Mucosa of rectum (tissue), 2 donors: ENCODE measurements around the gene CTNNAL1.
"Not testable (repeated sequence)": the region's sequence is repeated elsewhere in the genome, so short reads cannot be mapped to it uniquely, and the experiment has no call there.

Source experiments
- H3K27ac ChIP-seq, 2 donors: one replicate each; pipeline ENCODE4 v1.7.0; 2013; ENCODE audit warnings: inconsistent platforms in 2 of 2, low read depth in 2 of 2, low read length in 2 of 2
- H3K27me3 ChIP-seq, 2 donors: one replicate each; pipeline ENCODE4 v1.7.0; 2013; ENCODE audit warnings: low read length in 2 of 2; ENCODE audit not compliant: control insufficient read depth in 2 of 2, insufficient read depth in 2 of 2
- H3K36me3 ChIP-seq, 2 donors: one replicate each; pipeline ENCODE4 v1.7.0; 2013; ENCODE audit warnings: low read length in 2 of 2; ENCODE audit not compliant: control insufficient read depth in 2 of 2, insufficient read depth in 2 of 2
- H3K4me1 ChIP-seq, 2 donors: one replicate each; pipeline ENCODE4 v1.7.0; 2013; ENCODE audit warnings: low read length in 2 of 2, mild to moderate bottlenecking in 1 of 2; ENCODE audit not compliant: control insufficient read depth in 2 of 2, insufficient read depth in 2 of 2
- H3K4me3 ChIP-seq, 2 donors: one replicate each; pipeline ENCODE4 v1.7.0; 2013; ENCODE audit warnings: low read length in 2 of 2
- H3K9ac ChIP-seq, 2 donors: one replicate each; pipeline ENCODE4 v1.7.0; 2013; ENCODE audit warnings: low read length in 2 of 2, low read depth in 1 of 2, mild to moderate bottlenecking in 1 of 2
- H3K9me3 ChIP-seq, 2 donors: one replicate each; pipeline ENCODE4 v1.7.0; 2013; ENCODE audit warnings: low read length in 2 of 2; ENCODE audit not compliant: control insufficient read depth in 2 of 2
- donor health status: healthy.
- donor health status: Normal muscosa, but diverticular disease.

CTNNAL1 gene

GRCh38 chr9:108939975-108940374 is 73.3 kb downstream of the CTNNAL1 start:
- no peaks in the 10 kb centered on the region for H3K9me3 ChIP-seq
- H3K27ac ChIP-seq: no peak overlapping the region
- H3K4me1 ChIP-seq: peaks cover 5% of the 10 kb centered on the region in 2 donors
- H3K4me3 ChIP-seq: no peak overlapping the region
- H3K9ac ChIP-seq: no peak overlapping the region
- H3K27me3 ChIP-seq: no peaks in the 10 kb centered on the region
- H3K36me3 ChIP-seq: peaks cover 5 to 14% of the 10 kb centered on the region in 2 donors

- peaks cover 5 to 14% of the 10 kb centered on the region in 2 donors for H3K36me3 ChIP-seq
- H3K4me3 ChIP-seq: no peak overlapping the region
- H3K27me3 ChIP-seq: no peaks in the 10 kb centered on the region
- H3K9me3 ChIP-seq: no peaks in the 10 kb centered on the region
- no peak overlapping the region for H3K27ac ChIP-seq
- H3K9ac ChIP-seq: no peak overlapping the region
- H3K4me1 ChIP-seq: peaks cover 14 to 15% of the 10 kb centered on the region in 2 donors
These were observed 75.6 kb downstream of the CTNNAL1 start for GRCh38 chr9:108937561-108938305.

GRCh38 chr9:108934323-108934893 is 78.9 kb downstream of the CTNNAL1 start, which contains the start of gene ABITRAM:
Gene ABITRAM (plus strand): TSS chr9:108934400. CDS start chr9:108934487, 87 bp downstream.
- Histone ChIP-seq H3K9ac (peak within 1 kb of the TSS; percentile 88 to 89), H3K4me1 (peaks cover 17 to 18% of the 10 kb centered on the region in 2 donors), H3K9me3 (no peaks in the 10 kb centered on the region), H3K27ac (peak within 1 kb of the TSS; percentile 87 to 89), H3K27me3 (no peaks in the 10 kb centered on the region), H3K4me3 (peak within 1 kb of the TSS; percentile 91 to 99), H3K36me3 (peaks cover 5 to 7% of the 10 kb centered on the region in 2 donors)

DNA sequence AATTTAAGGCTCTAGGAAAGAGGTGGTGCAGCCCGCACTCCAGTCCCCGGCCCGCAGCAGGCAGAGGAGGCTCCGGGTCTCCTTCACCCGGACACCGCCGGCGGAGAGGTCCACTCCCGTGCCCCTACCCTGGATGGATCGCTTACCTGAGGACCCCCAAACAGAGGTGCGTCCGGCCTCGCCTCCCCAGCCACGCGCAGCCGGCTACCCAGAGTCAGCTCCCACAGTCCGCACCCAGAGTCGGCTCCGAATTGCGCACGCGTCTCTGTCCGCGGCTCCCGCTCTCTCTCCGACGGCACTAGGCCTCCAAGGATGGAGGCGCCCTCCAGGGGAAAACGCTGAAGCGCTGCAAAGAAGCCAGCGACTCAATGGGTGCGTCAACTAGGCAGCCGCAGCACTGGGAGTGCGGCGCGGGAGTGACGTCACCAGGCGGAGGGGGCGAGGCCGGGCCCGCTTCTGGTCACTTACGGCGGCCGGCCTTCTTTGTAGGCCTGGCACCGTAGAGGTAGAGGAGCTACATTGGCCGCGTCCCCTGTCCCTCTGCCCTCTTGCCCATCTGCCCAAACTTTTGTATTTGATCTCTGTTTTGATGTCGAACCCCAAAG is 79.5 kb downstream of the CTNNAL1 start, which contains the start of gene ELP1:
TSS of gene ELP1 (minus strand) at position 407 of the 605 bp plus-strand sequence. CDS start 2,978 bp downstream, outside the sequence.
- H3K27me3 ChIP-seq: no peaks in the 10 kb centered on the region
- peak within 1 kb of the TSS; percentile 91 to 99 for H3K4me3 ChIP-seq
- H3K27ac ChIP-seq: peak within 1 kb of the TSS; percentile 87 to 89
- peaks cover 17 to 18% of the 10 kb centered on the region in 2 donors for H3K4me1 ChIP-seq
- H3K9me3 ChIP-seq: no peaks in the 10 kb centered on the region
- H3K36me3 ChIP-seq: peaks cover 8 to 9% of the 10 kb centered on the region in 2 donors
- peak within 1 kb of the TSS; percentile 88 to 89 for H3K9ac ChIP-seq

- H3K4me3 ChIP-seq: peak overlapping the region; percentile 91 to 99
- peak overlapping the region; percentile 88 to 89 for H3K9ac ChIP-seq
- H3K27ac ChIP-seq: peak overlapping the region; percentile 87 to 89
- peaks cover 17 to 18% of the 10 kb centered on the region in 2 donors for H3K4me1 ChIP-seq
- peaks cover 13 to 14% of the 10 kb centered on the region in 2 donors for H3K36me3 ChIP-seq
- no peaks in the 10 kb centered on the region for H3K27me3 ChIP-seq
- H3K9me3 ChIP-seq: no peaks in the 10 kb centered on the region
These were observed 80.0 kb downstream of the CTNNAL1 start for GRCh38 chr9:108933231-108933717.

DNA sequence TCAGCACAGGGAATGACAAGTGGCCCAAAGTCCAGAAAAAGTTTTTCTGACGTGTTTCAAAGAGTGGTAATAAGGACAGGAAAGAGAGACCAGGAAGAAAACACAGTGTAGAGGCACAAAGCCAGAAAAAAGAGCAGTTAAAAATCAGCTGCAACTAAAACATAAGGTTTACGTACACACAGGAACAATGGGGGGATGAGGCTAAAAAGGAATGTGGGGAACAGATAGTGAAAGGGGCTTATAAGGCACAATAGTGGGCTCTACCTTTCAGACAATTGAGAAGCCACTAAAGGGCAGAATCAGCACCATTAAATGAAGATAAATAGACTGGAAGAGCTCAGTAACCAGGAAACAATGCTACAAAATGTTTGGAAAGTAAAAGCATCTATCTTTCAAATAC is 84.9 kb downstream of the CTNNAL1 start:
- Histone ChIP-seq H3K36me3 (peaks cover 49 to 54% of the 10 kb centered on the region in 2 donors), H3K9ac (no peak overlapping the region), H3K4me1 (peaks cover 8% of the 10 kb centered on the region in 2 donors), H3K27ac (no peak overlapping the region), H3K4me3 (no peak overlapping the region), H3K9me3 (no peaks in the 10 kb centered on the region), H3K27me3 (no peaks in the 10 kb centered on the region)

- Histone ChIP-seq H3K9ac (no peak overlapping the region), H3K27me3 (no peaks in the 10 kb centered on the region), H3K9me3 (no peaks in the 10 kb centered on the region), H3K27ac (no peak overlapping the region), H3K4me3 (no peak overlapping the region), H3K36me3 (peaks cover 55 to 68% of the 10 kb centered on the region in 2 donors), H3K4me1 (peaks cover 0 to 7% of the 10 kb centered on the region in 2 donors)
These were observed 88.8 kb downstream of the CTNNAL1 start for GRCh38 chr9:108924466-108924865.

DNA sequence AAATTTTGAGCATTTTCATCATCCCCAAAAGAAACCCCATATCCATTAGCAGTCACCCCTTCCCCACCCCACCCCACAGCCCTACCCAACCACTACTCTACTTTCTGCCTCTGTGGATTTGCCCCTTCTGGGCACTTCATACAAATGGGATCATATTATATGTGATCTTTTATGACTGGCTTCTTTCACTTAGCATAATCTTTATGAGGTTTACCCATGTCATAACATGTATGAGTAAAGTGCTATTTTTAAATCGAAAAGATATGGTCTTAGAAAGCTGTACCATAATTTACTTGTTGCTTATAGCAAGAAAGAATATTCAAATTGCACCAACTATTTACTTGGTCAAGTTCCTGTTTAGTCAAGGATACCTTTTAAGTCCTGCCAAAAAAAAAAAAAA is 92.1 kb downstream of the CTNNAL1 start:
- Histone ChIP-seq H3K36me3 (peaks cover 33 to 55% of the 10 kb centered on the region in 2 donors), H3K4me1 (peaks cover 0 to 7% of the 10 kb centered on the region in 2 donors), H3K9me3 (no peaks in the 10 kb centered on the region), H3K27me3 (no peaks in the 10 kb centered on the region), H3K9ac (no peak overlapping the region), H3K27ac (peak overlapping the region in 1 of 2 donors; percentile 21), H3K4me3 (no peak overlapping the region)

GRCh38 chr9:108920401-108920800 is 92.9 kb downstream of the CTNNAL1 start:
- not testable (repeated sequence) for H3K27me3 ChIP-seq, H3K4me1 ChIP-seq, H3K9ac ChIP-seq, H3K4me3 ChIP-seq, H3K9me3 ChIP-seq, H3K27ac ChIP-seq
- H3K36me3 ChIP-seq: peaks cover 30 to 53% of the 10 kb centered on the region in 2 donors

GRCh38 chr9:108919517-108919916 is 93.8 kb downstream of the CTNNAL1 start:
- H3K27me3 ChIP-seq: no peaks in the 10 kb centered on the region
- H3K9ac ChIP-seq: no peak overlapping the region
- no peaks in the 10 kb centered on the region for H3K9me3 ChIP-seq
- peaks cover 26 to 52% of the 10 kb centered on the region in 2 donors for H3K36me3 ChIP-seq
- no peak overlapping the region for H3K27ac ChIP-seq
- peaks cover 0 to 7% of the 10 kb centered on the region in 2 donors for H3K4me1 ChIP-seq
- no peak overlapping the region for H3K4me3 ChIP-seq
